NCI-H748 (cell line): ENCODE measurements around the gene SWI5.
A peak's percentile ranks its signal among the peaks of the same experiment; 100 is the strongest.

ENCODE experiments used
- DNase-seq: peaks from one replicate; lab custom pipeline; 2025; ENCODE audit not compliant: unreplicated experiment; lab: John Stamatoyannopoulos, UW

Gene SWI5

GRCh38 chr9:128316421-128316820 lies 40.3 kb downstream of the SWI5 start:
- DNase-seq: no peak

GRCh38 chr9:128317629-128318028 lies 41.6 kb downstream of the SWI5 start:
- DNase-seq: no peak

GRCh38 chr9:128321343-128321742 lies 45.3 kb downstream of the SWI5 start:
- DNase-seq: no peak

GRCh38 chr9:128321879-128322403 lies 45.9 kb downstream of the SWI5 start:
- DNase-seq: no peak

- DNase-seq: peak; percentile 96
Observed at GRCh38 chr9:128322404-128323211, 46.5 kb downstream of the SWI5 start, which contains the start of the genes COQ4 and TRUB2. Gene COQ4 (plus strand): TSS chr9:128322839. CDS start chr9:128322859, 20 bp downstream. Gene TRUB2 (minus strand): TSS chr9:128322447. CDS start chr9:128322408, 39 bp downstream.

GRCh38 chr9:128323212-128323730 lies 47.2 kb downstream of the SWI5 start:
- no peak for DNase-seq

GRCh38 chr9:128323791-128324190 lies 47.7 kb downstream of the SWI5 start:
- DNase-seq: no peak

- no peak for DNase-seq
Observed at GRCh38 chr9:128324401-128324800, 48.3 kb downstream of the SWI5 start.

- DNase-seq: no peak
Observed at GRCh38 chr9:128325629-128326028, 49.6 kb downstream of the SWI5 start.

GRCh38 chr9:128333451-128333869 lies 57.4 kb downstream of the SWI5 start:
- no peak for DNase-seq

- no peak for DNase-seq
Observed at GRCh38 chr9:128335161-128335560, 59.1 kb downstream of the SWI5 start.

GRCh38 chr9:128335914-128336313 lies 59.8 kb downstream of the SWI5 start:
- DNase-seq: no peak

- DNase-seq: no peak
Observed at GRCh38 chr9:128337936-128338335, 61.9 kb downstream of the SWI5 start.
